Uterus (tissue), 2 donors: ENCODE data around the gene PRKD3.

Experiments
- CTCF ChIP-seq, 4 experiments: fragments of 200-600 bp in 2 of 4; fragments of 450-650 bp in 2 of 4; sonication (generic) in 2 of 4; IDR thresholded peaks; one replicate each; pipeline ENCODE4 v1.5.1; 2016 to 2019; ENCODE audit warnings: antibody characterized with exemption in 4 of 4, mild to moderate bottlenecking in 2 of 4, moderate library complexity in 1 of 4
- POLR2A ChIP-seq, 2 donors: fragments of 450-650 bp; IDR thresholded peaks; one replicate each; pipeline ENCODE4 v1.6.1; 2016; ENCODE audit warnings: antibody characterized with exemption in 2 of 2, mild to moderate bottlenecking in 1 of 2, moderate library complexity in 1 of 2

- TF ChIP-seq POLR2A (IDR thresholded peaks at IDR 0.05) = peak in 1 of 2 donors; percentile 33
- no peak for TF ChIP-seq CTCF (IDR thresholded peaks at IDR 0.05)
Observed at GRCh38 chr2:37326285-37326684, 1.7 kb upstream of the PRKD3 start.
